ENCODE data around the gene USH2A. TPM values are rescaled to one million over a fixed set of nuclear protein-coding genes. Genes with fewer than 3 reads are reported as not detected.
"Not testable (repeated sequence)": the region's sequence is repeated elsewhere in the genome, so short reads cannot be mapped to it uniquely, and the experiment has no call there.

The USH2A gene
- total RNA-seq, 1 donor from 2014 or later = not detected

- Histone ChIP-seq H3K4me3 (no peak overlapping the region), H3K4me1 (no peaks in the 10 kb centered on the region), H3K27me3 (no peaks in the 10 kb centered on the region), H3K36me3 (no peaks in the 10 kb centered on the region), H3K27ac (no peak overlapping the region), H3K9me3 (no peaks in the 10 kb centered on the region)
- DNase-seq (no peak), ATAC-seq (no peak)
- intact Hi-C loops (cut with DNase I) = no loop called here
- TF ChIP-seq CTCF (IDR thresholded peaks at IDR 0.05) = no peak
Measured at GRCh38 chr1:216020743-216021345, 402.4 kb downstream of the USH2A start.

- Histone ChIP-seq H3K27me3 (no peaks in the 10 kb centered on the region), H3K36me3 (no peaks in the 10 kb centered on the region), H3K4me3 (no peak overlapping the region), H3K27ac (no peak overlapping the region), H3K4me1 (no peaks in the 10 kb centered on the region), H3K9me3 (no peaks in the 10 kb centered on the region)
- ATAC-seq = no peak
- TF ChIP-seq CTCF (IDR thresholded peaks at IDR 0.05) = no peak
- no peak for DNase-seq
- intact Hi-C loops (cut with DNase I) = no loop called here
Measured at GRCh38 chr1:216015116-216015515, 408.1 kb downstream of the USH2A start.

GRCh38 chr1:216014086-216014485, 409.2 kb downstream of the USH2A start:
- no peak for TF ChIP-seq CTCF (IDR thresholded peaks at IDR 0.05)
- DNase-seq (no peak), ATAC-seq (no peak)
- no peak overlapping the region for H3K4me3 ChIP-seq
- H3K27ac ChIP-seq = no peak overlapping the region
- intact Hi-C loops (cut with DNase I) = no loop called here
- H3K4me1 ChIP-seq = no peaks in the 10 kb centered on the region
- H3K27me3 ChIP-seq = no peaks in the 10 kb centered on the region
- no peaks in the 10 kb centered on the region for H3K9me3 ChIP-seq
- H3K36me3 ChIP-seq = no peaks in the 10 kb centered on the region

- DNase-seq = not testable (repeated sequence)
Measured at GRCh38 chr1:216009456-216009855, 413.8 kb downstream of the USH2A start.

GRCh38 chr1:216005916-216006315, 417.3 kb downstream of the USH2A start:
- DNase-seq = no peak
- H3K9me3 ChIP-seq = no peaks in the 10 kb centered on the region
- H3K36me3 ChIP-seq = no peaks in the 10 kb centered on the region
- intact Hi-C loops (cut with DNase I) = no loop called here
- H3K4me1 ChIP-seq = no peaks in the 10 kb centered on the region
- H3K27ac ChIP-seq = no peak overlapping the region
- H3K4me3 ChIP-seq = no peak overlapping the region
- no peak for ATAC-seq
- TF ChIP-seq CTCF (IDR thresholded peaks at IDR 0.05) = no peak
- no peaks in the 10 kb centered on the region for H3K27me3 ChIP-seq

More at GRCh38 chr1:216009456-216009855, 413.8 kb downstream of the USH2A start:
- H3K4me1 ChIP-seq; H3K27me3 ChIP-seq; H3K9me3 ChIP-seq; H3K4me3 ChIP-seq; ATAC-seq; H3K27ac ChIP-seq; H3K36me3 ChIP-seq; intact Hi-C loops (cut with DNase I): not testable (repeated sequence)

- intact Hi-C loops (cut with DNase I) = no loop called here
- Histone ChIP-seq H3K27ac (no peak overlapping the region), H3K9me3 (no peaks in the 10 kb centered on the region), H3K27me3 (no peaks in the 10 kb centered on the region), H3K4me1 (no peaks in the 10 kb centered on the region), H3K4me3 (no peak overlapping the region), H3K36me3 (no peaks in the 10 kb centered on the region)
- TF ChIP-seq CTCF (IDR thresholded peaks at IDR 0.05) = peak; percentile 4
- DNase-seq = no peak
- no peak for ATAC-seq
Measured at GRCh38 chr1:215992620-215993019, 430.6 kb downstream of the USH2A start.
